HFF-Myc (cell line): ENCODE measurements around the gene ZNF674.
A peak's percentile ranks its signal among the peaks of the same experiment; 100 is the strongest.

Experiments used
- DNase-seq: peaks from one replicate; pipeline ENCODE4 v3.0.0-alpha.2; 2011; ENCODE audit warnings: low read depth; ENCODE audit errors: extremely low read depth
- H3K4me3 ChIP-seq: replicated peaks from 2 replicates; pipeline ENCODE4 v1.5.1; 2011; ENCODE audit warnings: low read depth, mild to moderate bottlenecking, control low read depth, low read length
- TF ChIP-seq, protein P1 (sequence below): IDR thresholded peaks from 2 replicates; pipeline ENCODE4 v1.5.1; 2012; ENCODE audit warnings: mild to moderate bottlenecking, low read depth, low read length, control low read depth; ENCODE audit errors: missing control alignments

ZNF674 gene

DNA sequence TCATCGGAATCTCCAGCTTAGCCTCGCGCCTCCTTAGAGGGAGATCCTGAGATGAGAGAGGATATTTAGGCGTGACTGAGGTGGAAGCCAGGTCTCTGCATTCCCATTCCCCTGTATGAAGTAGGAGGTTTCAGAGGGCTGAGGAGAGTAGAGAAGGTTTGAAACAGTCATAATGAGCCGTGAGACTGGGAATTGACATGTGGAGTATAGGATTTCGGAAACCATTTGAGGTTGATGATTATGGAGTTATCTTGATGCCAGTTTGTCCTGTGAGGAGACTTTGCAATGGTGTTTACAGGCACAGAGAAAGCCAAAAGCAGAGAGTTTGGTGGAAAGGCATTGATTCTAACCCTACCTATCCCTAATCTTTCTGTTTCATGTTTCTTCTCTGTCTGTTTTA lies 30.4 kb upstream of the ZNF674 start:
- no peak for DNase-seq
- H3K4me3 ChIP-seq, result peak overlapping the region; percentile 44
- TF ChIP-seq, protein P1, sequence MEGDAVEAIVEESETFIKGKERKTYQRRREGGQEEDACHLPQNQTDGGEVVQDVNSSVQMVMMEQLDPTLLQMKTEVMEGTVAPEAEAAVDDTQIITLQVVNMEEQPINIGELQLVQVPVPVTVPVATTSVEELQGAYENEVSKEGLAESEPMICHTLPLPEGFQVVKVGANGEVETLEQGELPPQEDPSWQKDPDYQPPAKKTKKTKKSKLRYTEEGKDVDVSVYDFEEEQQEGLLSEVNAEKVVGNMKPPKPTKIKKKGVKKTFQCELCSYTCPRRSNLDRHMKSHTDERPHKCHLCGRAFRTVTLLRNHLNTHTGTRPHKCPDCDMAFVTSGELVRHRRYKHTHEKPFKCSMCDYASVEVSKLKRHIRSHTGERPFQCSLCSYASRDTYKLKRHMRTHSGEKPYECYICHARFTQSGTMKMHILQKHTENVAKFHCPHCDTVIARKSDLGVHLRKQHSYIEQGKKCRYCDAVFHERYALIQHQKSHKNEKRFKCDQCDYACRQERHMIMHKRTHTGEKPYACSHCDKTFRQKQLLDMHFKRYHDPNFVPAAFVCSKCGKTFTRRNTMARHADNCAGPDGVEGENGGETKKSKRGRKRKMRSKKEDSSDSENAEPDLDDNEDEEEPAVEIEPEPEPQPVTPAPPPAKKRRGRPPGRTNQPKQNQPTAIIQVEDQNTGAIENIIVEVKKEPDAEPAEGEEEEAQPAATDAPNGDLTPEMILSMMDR, result no peak

DNA sequence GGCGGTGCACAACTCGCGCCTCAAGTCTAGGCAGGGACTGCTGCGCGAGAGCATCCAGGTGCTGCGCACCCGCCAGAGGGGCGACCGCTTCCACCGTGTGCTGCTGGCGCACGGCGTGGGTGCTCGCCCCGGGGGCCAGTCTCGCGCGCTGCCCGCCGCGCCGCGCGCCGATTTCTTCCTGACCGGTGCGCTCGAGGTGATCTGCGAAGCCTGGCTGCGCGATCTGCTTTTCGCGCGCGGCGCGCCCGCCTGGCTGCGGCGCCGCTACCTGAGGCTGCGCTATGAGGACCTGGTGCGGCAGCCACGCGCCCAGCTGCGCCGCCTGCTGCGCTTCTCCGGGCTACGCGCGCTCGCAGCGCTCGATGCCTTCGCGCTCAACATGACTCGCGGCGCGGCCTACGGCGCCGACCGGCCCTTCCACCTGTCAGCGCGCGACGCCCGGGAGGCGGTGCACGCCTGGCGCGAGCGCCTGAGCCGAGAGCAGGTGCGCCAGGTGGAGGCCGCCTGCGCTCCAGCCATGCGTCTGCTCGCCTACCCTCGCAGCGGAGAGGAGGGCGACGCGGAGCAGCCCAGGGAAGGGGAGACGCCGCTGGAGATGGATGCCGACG lies 29.7 kb upstream of the ZNF674 start:
- DNase-seq, result no peak
- TF ChIP-seq, protein P1, result no peak
- peak overlapping the region; percentile 44 for H3K4me3 ChIP-seq

DNA sequence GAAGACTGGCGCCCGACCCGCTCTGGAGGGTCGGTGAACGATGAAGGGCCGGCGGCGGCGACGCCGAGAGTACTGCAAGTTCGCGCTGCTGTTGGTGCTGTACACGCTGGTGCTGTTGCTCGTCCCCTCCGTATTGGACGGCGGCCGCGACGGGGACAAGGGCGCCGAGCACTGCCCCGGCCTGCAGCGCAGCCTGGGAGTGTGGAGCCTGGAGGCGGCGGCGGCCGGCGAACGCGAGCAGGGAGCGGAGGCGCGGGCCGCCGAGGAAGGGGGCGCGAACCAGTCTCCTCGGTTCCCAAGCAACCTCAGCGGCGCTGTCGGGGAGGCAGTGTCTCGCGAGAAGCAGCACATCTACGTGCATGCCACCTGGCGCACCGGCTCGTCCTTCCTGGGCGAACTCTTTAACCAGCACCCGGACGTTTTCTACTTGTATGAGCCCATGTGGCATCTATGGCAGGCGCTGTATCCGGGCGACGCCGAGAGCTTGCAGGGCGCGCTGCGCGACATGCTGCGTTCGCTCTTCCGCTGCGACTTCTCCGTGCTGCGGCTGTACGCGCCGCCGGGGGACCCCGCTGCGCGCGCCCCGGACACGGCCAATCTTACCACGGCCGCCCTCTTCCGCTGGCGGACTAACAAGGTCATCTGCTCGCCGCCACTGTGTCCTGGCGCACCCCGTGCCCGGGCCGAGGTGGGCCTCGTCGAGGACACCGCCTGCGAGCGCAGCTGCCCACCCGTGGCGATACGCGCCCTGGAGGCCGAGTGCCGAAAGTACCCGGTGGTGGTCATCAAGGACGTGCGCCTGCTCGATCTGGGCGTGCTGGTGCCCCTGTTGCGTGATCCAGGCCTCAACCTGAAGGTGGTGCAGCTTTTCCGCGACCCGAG lies 28.9 kb upstream of the ZNF674 start:
- DNase-seq, result no peak
- TF ChIP-seq, protein P1, result no peak
- H3K4me3 ChIP-seq, result peak overlapping the region; percentile 44

DNA sequence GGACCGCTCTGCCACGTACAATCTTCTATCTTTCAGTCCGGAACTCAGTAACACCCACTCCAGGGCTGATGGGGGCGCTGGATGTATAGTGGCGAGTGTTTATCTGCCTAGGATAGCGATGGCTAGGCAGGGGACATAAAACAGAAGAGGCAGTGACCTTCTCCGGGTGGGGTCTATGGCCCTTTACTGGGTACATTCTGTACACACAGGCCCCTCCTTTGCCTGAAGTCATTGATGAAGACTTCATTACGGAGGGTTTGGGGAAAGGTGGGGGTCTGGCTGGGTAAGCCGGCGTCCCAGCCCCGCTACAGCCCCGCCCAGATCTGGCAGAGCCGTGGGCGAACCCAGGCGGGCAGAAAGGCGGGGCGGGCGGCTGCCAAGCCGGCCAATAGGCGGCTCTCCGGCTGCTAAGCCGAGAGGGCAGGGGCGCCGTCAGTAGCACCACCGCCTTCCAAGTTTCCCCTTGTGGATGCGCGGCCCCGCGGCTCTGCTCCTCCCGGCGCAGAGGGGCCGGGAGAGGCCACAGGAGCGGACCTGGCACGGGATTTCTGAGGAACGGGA lies 28.2 kb upstream of the ZNF674 start, which contains the start of gene CHST7:
Gene CHST7 (plus strand): TSS at position 435 of the 561 bp plus-strand sequence. CDS start 167 bp downstream, outside the sequence.
- DNase-seq, result no peak
- TF ChIP-seq, protein P1, result peak; percentile 33
- peak within 1 kb of the TSS; percentile 44 for H3K4me3 ChIP-seq

DNA sequence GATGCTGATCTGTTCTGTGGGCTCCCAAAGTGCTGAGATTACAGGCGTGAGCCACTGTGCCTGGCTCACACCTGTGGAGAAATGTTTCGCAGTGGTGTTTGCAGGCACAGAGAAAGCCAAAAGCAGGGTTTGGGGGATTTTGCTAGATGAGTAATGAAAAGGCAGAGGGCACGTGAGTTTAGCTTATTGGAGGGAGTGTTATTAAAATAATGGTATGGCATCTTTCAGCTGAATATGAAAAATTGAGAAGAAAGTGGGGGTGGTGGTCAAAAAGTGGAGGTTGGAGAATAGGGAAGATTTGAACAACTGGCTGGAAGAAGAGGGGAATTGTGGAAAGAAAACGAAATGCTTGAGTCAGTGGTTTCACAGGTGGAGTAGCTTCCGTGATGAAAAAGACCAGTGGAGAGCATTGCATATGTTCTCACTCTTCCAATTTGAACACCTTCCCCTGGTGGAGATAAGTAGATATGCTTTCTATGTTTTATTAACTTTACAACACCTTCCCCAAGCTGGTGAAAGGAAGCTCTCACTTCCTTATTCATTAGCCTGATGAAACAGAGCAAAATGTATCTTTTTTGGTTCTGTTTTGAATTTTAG lies 27.2 kb upstream of the ZNF674 start:
- no peak overlapping the region for H3K4me3 ChIP-seq
- TF ChIP-seq, protein P1, result no peak
- DNase-seq, result no peak

DNA sequence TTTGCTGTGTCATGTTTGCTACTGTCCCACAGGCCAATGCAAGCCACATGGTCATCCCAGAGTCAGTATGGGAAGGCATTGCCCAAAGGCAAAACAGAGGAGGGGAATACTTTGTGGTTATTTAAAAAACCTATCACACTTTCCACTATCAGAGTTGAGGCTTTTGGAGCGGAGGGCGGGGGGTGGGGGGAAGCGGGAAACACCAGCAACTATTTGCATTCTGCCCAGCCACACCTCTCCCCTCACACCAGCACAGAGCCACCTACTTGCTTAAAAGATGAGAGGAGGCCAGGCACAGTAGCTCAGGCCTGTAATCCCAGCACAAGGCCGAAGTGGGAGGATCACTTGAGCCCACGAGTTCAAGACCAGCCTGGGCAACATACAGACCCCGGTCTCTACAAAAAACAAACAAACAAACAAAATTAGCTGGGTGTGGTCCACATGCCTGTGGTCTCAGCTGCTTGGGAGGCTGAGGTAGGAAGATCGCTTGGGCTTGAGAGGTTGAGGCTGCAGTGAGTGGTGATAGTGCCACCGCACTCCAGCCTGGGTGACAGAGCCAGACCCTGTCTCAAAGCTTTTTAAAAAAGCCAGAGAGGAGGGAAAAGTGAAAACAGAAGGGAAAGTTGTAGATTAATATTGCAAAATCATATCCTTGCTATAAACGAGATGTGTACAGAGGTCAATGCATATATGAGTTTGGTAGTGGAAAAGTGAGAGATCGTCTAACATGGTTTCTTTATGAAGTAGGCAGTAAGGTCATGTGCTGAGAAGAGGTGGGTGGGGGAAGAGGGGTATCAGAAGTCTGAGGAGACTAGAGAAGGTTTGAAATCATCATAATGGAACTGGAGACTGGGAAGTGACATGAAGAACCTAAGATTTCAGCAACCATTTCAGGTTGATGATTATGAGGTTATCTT lies 26.5 kb upstream of the ZNF674 start:
- DNase-seq, result no peak
- no peak overlapping the region for H3K4me3 ChIP-seq
- TF ChIP-seq, protein P1, result no peak
